H1 (cell line): ENCODE measurements around the gene PLVAP. TPM values are rescaled to one million over a fixed set of nuclear protein-coding genes. Genes with fewer than 3 reads are reported as not detected.

Experiments used
- ASH2L ChIP-seq: fragments of 200-600, 300-600 bp; sonication (generic); IDR thresholded peaks from one replicate; pipeline ENCODE4 v1.7.1; 2017; ENCODE audit warnings: low read length
- CHD2 ChIP-seq: IDR thresholded peaks from 2 replicates; pipeline ENCODE4 v1.6.1; 2012; ENCODE audit warnings: low read length, improper control_type of control experiment
- EP300 ChIP-seq, 2 experiments: IDR thresholded peaks; 1 replicate in 1 of 2; 2 replicates in 1 of 2; pipeline ENCODE4 v1.6.1; 2011 to 2012; ENCODE audit warnings: low read depth in 2 of 2, low read length in 2 of 2, mild to moderate bottlenecking in 2 of 2, borderline replicate concordance in 1 of 2, inconsistent platforms in 1 of 2, moderate library complexity in 1 of 2
- KDM1A ChIP-seq: fragments of 200-600, 300-600 bp; sonication (generic); IDR thresholded peaks from 2 replicates; pipeline ENCODE4 v1.7.1; 2016; ENCODE audit warnings: mild to moderate bottlenecking, low read length, borderline replicate concordance
- KDM5A ChIP-seq: fragments of 200-600 bp; IDR thresholded peaks from 2 replicates; pipeline ENCODE4 v1.7.1; 2012; ENCODE audit warnings: mild to moderate bottlenecking, low read length, inconsistent platforms, mixed read lengths
- NANOG ChIP-seq: IDR thresholded peaks from 2 replicates; pipeline ENCODE4 v1.6.1; 2011; ENCODE audit warnings: low read length, low read depth, mild to moderate bottlenecking, inconsistent platforms; ENCODE audit not compliant: insufficient read depth, poor library complexity, severe bottlenecking
- POLR2A ChIP-seq, 2 experiments: IDR thresholded peaks; 1 replicate in 1 of 2; 2 replicates in 1 of 2; pipeline ENCODE4 v1.6.1; 2011; ENCODE audit warnings: low read depth in 2 of 2, low read length in 2 of 2, mild to moderate bottlenecking in 2 of 2; ENCODE audit errors: control extremely low read depth in 1 of 2
- POLR2AphosphoS5 ChIP-seq: IDR thresholded peaks from 2 replicates; pipeline ENCODE4 v1.6.1; 2011; ENCODE audit warnings: low read depth, low read length
- RXRA ChIP-seq: IDR thresholded peaks from 2 replicates; pipeline ENCODE4 v1.6.1; 2011; ENCODE audit warnings: low read depth, mild to moderate bottlenecking, low read length, moderate library complexity; ENCODE audit not compliant: insufficient read depth
- SP2 ChIP-seq: IDR thresholded peaks from 2 replicates; pipeline ENCODE4 v1.6.1; 2012; ENCODE audit warnings: mild to moderate bottlenecking, low read length, inconsistent platforms
- TAF1 ChIP-seq: IDR thresholded peaks from 2 replicates; pipeline ENCODE4 v1.6.1; 2011; ENCODE audit warnings: mild to moderate bottlenecking, low read depth, low read length
- TAF7 ChIP-seq: optimal IDR thresholded peaks from 2 replicates; pipeline ENCODE3; 2011; ENCODE audit warnings: low read depth, mild to moderate bottlenecking, inconsistent platforms, low read length, moderate library complexity, borderline replicate concordance
- TCF12 ChIP-seq: IDR thresholded peaks from 2 replicates; pipeline ENCODE4 v1.6.1; 2011; ENCODE audit warnings: low read depth, mild to moderate bottlenecking, low read length
- polyA plus RNA-seq, 7 experiments: library from polyadenylated mRNA; depleted of rRNA in 3 of 7; stranded (reverse) in 5 of 7; unstranded in 2 of 7; fragments of >200 nt in 5 of 7; fragments of 200-250 nt in 2 of 7; gene quantifications; 1 replicate in 5 of 7; 2 replicates in 1 of 7; 4 replicates in 1 of 7; pipeline versions ENCODE4 v1.2.1 to v1.2.3, GENCODE V29; 2011 to 2013; ENCODE audit warnings: missing spikeins in 2 of 7, mixed read lengths in 2 of 7
- total RNA-seq: library from RNA; stranded (reverse); fragmentation: NEBNext Ultra II Directional; extraction: Animal tissue kit (Norgen Biotek cat#: 25700); gene quantifications from 2 replicates; pipeline ENCODE4 v1.2.1, GENCODE V29; 2021
- TF ChIP-seq, protein P1 (sequence below): IDR thresholded peaks from 2 replicates; pipeline ENCODE4 v1.6.1; 2012; ENCODE audit warnings: inconsistent platforms

Gene PLVAP
- total and polyA plus RNA-seq, 2 of the 8 experiments (the other 6 are each of a cell fraction or from before 2014, with no cell fraction given): 0.32 TPM; not detected in 1

DNA sequence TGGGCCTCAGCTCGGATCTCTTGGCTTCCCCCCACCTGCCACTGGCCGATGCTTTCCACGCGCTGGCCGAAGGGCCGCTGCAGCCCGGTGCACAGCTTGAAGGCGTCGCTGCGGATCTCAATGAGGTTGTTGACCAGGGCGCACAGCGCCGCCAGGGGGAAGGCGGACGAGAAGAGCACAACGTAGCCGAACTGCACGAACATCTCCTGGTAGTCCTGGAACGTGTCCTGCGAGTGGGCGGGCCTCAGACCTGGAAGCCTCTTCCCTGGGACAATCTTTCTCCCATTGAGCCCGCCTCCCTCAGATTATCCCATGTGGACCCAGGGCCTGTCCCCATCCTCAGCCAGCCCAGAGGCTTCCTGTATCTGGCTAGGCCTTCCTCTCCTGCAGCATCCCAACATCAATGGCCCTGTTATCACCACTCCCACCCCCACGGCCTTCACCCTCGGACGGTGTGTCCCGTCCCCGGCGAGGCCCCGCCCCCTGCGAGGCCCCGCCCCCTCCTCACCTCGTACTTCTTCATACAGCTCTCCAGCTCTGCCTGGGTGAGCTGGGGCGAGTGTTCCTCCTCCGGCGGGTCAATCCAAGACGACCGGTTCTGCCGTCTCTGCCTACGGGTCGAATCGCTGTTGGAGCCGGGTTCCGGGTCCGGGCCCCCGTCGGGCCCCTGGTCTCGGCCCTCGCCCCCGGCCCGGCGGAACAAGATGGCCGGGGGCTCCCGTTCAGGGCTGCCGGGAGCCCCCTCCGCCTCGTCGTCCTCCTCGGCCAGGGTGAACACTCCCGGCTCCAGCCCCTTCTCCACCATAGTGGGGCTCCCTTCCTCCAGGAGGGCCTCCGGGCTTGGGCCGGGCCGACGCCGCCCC, 49.3 kb downstream of the PLVAP start (continued):
- TF ChIP-seq TAF7: no peak
- TF ChIP-seq, protein P1, sequence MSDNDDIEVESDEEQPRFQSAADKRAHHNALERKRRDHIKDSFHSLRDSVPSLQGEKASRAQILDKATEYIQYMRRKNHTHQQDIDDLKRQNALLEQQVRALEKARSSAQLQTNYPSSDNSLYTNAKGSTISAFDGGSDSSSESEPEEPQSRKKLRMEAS: peak; percentile 80
- peak; percentile 79 for TF ChIP-seq TAF1
- peak in 1 of 2 experiments; percentile 82; a peak in 2 of 3 replicates for TF ChIP-seq POLR2A (IDR thresholded peaks at IDR 0.05; ENCODE audit: control extremely low read depth in 1 of 2, low read depth in 2 of 2, low read length in 2 of 2)
- TF ChIP-seq POLR2AphosphoS5: peak; percentile 80
- peak; percentile 62 for TF ChIP-seq ASH2L
- peak; percentile 38; the same call in 1 of the 2 replicates for TF ChIP-seq CHD2
- TF ChIP-seq KDM1A: no peak
- TF ChIP-seq SP2: no peak
- TF ChIP-seq TCF12: no peak
- no peak for TF ChIP-seq KDM5A
- no peak for TF ChIP-seq EP300 (IDR thresholded peaks at IDR 0.05; ENCODE audit: borderline replicate concordance in 1 of 2, low read depth in 2 of 2, low read length in 2 of 2)
- no peak for TF ChIP-seq NANOG
- TF ChIP-seq RXRA: no peak
